ENCODE data around the gene CAND1. TPM values are rescaled to one million over a fixed set of nuclear protein-coding genes. Genes with fewer than 3 reads are reported as not detected.

The CAND1 gene
- total RNA-seq, 1 donor from 2014 or later = 166 TPM

DNA sequence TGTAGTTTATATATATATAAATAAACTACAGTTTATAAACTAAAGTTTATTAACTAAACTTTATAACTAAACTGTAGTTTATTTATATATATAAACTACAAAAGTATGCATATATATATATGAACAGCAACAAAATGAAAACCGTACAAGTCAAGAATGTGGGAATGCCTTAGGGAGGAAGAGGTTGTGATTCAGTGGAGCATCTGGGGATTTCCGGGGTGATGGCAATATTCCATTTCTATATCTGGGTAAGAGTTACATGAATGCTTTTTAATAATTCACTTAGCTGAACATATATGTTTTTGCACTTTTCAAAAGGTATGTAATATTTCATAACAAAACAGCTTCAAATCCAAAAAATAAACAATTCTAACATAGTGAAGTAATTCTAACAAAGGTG is 30.1 kb upstream of the CAND1 start:
- DNase-seq (ENCODE audit: low spot score) = no peak

DNA sequence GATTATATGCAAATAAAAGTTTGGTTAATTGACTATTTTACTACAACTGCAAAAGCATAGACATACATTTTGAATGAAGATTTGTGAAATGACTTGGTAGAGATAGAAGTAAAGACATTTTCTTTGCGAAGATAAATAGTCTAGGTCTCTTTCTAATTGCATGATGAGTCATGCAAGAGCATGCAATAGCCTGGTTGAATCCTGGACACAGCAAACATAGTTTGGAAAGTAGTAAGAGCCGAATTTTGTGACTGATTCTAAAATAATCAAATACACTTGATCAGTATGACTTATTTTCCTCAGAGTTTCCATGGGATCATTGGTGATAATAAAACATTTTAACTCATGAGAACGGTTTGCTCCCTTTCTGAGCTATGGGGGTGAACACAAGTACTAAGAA is 27.7 kb upstream of the CAND1 start:
- Mint-ChIP-seq H3K4me3 (ENCODE audit: unreplicated experiment) (no peak overlapping the region), H3K4me1 (ENCODE audit: low read depth) (peaks cover 13% of the 10 kb centered on the region), H3K27me3 (ENCODE audit: low read depth) (no peaks in the 10 kb centered on the region), H3K36me3 (ENCODE audit: low read depth) (no peaks in the 10 kb centered on the region), H3K9me3 (ENCODE audit: low read depth) (no peaks in the 10 kb centered on the region), H3K27ac (ENCODE audit: unreplicated experiment) (no peak overlapping the region)
- no peak for TF ChIP-seq CTCF (IDR thresholded peaks at IDR 0.05)
- DNase-seq (ENCODE audit: low spot score) = no peak

More for the DNA sequence above, 30.1 kb upstream of the CAND1 start:
- Mint-ChIP-seq H3K4me3 (ENCODE audit: unreplicated experiment) (no peak overlapping the region), H3K27ac (ENCODE audit: unreplicated experiment) (no peak overlapping the region), H3K27me3 (ENCODE audit: low read depth) (no peaks in the 10 kb centered on the region), H3K9me3 (ENCODE audit: low read depth) (peaks cover 14% of the 10 kb centered on the region), H3K36me3 (ENCODE audit: low read depth) (peaks cover 4% of the 10 kb centered on the region), H3K4me1 (ENCODE audit: low read depth) (peaks cover 13% of the 10 kb centered on the region)
- no peak for TF ChIP-seq CTCF (IDR thresholded peaks at IDR 0.05)

GRCh38 chr12:67243260-67243659 is 25.9 kb upstream of the CAND1 start:
- Mint-ChIP-seq H3K4me3 (ENCODE audit: unreplicated experiment) (no peak overlapping the region), H3K36me3 (ENCODE audit: low read depth) (no peaks in the 10 kb centered on the region), H3K27ac (ENCODE audit: unreplicated experiment) (no peak overlapping the region), H3K9me3 (ENCODE audit: low read depth) (no peaks in the 10 kb centered on the region), H3K27me3 (ENCODE audit: low read depth) (no peaks in the 10 kb centered on the region), H3K4me1 (ENCODE audit: low read depth) (peaks cover 13% of the 10 kb centered on the region)
- no peak for DNase-seq (ENCODE audit: low spot score)
- TF ChIP-seq CTCF (IDR thresholded peaks at IDR 0.05) = no peak

GRCh38 chr12:67245571-67245970 is 23.6 kb upstream of the CAND1 start:
- no peaks in the 10 kb centered on the region for H3K9me3 Mint-ChIP-seq (ENCODE audit: low read depth)
- H3K4me3 Mint-ChIP-seq (ENCODE audit: unreplicated experiment) = no peak overlapping the region
- no peak for TF ChIP-seq CTCF (IDR thresholded peaks at IDR 0.05)
- H3K4me1 Mint-ChIP-seq (ENCODE audit: low read depth) = peaks cover 10% of the 10 kb centered on the region
- no peak for DNase-seq (ENCODE audit: low spot score)
- H3K27me3 Mint-ChIP-seq (ENCODE audit: low read depth) = no peaks in the 10 kb centered on the region
- no peak overlapping the region for H3K27ac Mint-ChIP-seq (ENCODE audit: unreplicated experiment)
- H3K36me3 Mint-ChIP-seq (ENCODE audit: low read depth) = no peaks in the 10 kb centered on the region

DNA sequence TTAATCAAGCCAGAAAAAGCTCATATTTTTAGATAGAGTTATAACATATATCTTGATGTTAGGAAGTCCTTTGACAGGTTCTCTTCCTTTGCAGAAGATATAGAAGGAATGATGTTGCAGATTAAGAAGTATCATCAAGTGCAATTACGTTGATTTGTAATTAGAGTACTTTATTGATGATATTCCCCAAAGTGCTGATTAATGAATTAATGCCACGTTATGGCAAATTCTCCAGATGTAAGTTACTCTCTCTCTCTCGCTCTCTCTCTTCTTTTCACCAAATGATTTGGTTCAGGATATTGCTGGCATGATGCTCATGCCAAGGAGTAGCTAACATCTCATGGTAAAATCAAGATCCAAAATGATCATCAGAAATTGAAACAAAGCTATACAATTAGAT is 18.1 kb upstream of the CAND1 start:
- TF ChIP-seq CTCF (IDR thresholded peaks at IDR 0.05) = no peak
- H3K27ac Mint-ChIP-seq (ENCODE audit: unreplicated experiment) = no peak overlapping the region
- peaks cover 2% of the 10 kb centered on the region for H3K27me3 Mint-ChIP-seq (ENCODE audit: low read depth)
- no peak overlapping the region for H3K4me3 Mint-ChIP-seq (ENCODE audit: unreplicated experiment)
- no peak for DNase-seq (ENCODE audit: low spot score)
- H3K9me3 Mint-ChIP-seq (ENCODE audit: low read depth) = no peaks in the 10 kb centered on the region
- H3K4me1 Mint-ChIP-seq (ENCODE audit: low read depth) = no peaks in the 10 kb centered on the region
- no peaks in the 10 kb centered on the region for H3K36me3 Mint-ChIP-seq (ENCODE audit: low read depth)

Data from chondrocyte (in vitro differentiated cells).